ENCODE data around the gene MAP1LC3B2.

MAP1LC3B2 gene

DNA sequence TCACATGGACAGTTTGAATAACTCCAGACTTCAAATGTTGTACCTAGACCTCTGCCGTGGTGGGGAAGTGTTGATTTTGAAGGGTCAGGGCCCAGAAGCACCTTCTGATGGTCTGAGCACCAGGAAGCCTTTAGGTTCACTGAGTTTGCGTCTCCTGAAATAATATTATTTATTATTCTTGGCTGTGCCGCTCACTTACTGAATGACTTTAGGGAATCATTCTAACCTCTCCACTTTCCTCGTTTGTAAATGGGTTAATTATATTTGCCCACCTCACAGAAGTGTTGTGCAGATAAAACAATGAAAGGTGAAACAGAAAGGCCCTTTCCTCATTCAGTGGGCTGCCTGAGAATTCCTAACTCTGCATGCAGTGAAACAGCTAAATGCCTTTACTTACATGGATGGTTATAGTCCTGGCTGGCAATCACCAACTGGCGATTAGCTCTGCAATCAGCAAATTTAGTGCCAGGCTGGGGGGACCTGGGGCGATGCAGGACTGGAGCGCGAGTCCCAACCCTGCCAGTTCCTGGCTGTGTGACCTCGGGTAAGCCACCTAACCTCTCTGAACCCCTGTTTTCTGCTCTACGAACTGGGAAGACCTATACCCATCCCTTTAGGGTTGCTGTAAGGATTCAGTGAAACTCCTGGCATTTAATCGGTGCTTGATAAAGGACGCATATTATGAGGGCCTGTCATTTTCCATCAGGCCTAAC, 57.5 kb downstream of the MAP1LC3B2 start:
- no peak for DNase-seq

DNA sequence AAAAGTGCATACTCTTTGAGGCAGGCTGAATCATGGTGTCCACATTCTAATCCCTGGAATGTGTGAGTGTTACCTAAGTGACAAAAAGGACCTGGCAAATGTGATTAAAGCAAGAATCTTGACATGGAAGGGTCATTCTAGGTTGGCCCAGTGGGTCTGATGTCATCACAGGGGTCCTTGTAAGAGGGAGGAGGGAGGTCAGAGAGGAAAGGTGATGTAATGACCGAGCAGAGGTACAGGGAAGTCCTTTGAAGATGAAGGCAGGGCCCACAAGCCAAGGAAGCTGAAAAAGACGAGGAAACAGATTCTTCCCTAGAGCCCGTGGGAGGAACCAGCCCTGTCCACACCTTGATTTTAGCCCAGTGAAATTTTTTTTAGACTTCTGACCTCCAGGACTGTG, 60.1 kb downstream of the MAP1LC3B2 start:
- no peak for DNase-seq

DNA sequence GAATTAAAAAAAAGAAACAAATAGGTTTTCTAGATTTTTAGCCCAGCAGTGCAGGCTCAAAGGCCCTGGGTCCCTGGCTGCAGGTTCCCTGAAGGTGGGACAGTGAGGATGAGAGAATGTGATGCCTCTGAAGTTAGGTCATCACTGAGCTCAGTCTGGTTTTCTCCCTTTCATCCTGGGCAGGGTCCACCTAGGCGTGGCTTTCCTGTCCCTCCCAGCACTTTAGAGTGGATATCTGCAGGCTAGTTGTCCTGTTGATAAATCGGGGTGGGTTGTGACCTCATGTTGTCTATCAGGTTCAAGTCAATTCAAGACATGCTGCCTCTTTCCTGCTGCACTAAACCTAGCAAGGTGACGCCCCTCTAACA, 60.9 kb downstream of the MAP1LC3B2 start:
- DNase-seq = no peak

DNA sequence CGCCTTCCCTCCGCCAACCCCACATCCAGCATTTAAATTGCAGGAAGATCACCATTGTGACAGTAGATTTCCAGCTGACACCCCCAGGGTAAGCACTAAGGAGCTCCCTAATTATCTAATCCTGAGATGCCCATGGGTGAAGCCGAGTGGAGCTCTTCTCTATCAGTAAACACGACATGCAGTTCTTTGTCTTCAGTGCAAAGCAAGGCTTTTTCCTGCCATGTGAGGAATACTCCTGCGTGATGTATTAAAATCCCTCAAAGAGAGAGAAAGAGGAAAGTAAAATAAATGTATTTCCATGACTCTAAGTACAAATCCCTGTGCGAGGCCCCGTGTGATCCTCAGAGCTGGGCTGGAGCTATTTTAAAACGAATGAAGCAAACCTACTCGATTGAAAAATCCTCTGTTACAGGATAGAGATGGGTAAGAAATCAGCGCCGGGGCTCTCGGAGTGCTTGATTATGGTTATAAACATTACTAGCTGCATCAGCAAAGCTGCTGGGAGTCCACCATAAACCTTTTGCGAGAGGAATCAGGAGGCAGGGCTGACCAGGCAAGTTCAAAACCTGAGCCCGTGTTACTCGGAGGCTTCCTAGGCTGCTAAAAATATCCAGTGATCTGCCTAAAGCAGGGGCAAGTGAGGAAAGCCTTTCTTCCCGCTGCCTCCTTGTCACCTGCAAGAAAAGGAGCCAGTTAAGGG, 61.5 kb downstream of the MAP1LC3B2 start:
- DNase-seq = no peak

DNA sequence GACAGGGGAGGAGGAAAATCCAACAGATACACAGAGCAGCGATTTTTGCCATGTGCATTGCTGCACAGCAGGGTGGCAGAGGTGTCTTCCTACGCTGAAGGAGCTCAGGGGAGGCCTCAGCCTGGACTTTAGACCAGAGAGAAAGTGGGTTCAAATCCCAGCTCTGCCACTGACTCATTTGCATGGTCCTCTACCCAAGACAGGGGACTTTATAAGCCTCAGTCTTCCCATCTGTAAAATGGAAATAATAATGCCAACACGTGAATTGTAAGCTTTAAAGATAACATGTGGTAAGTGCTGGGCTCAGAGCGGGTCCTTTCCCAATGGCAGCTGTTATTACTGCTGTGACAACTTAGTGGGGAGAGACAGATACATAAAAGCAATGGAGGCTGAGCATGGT, 62.0 kb downstream of the MAP1LC3B2 start:
- no peak for DNase-seq

DNA sequence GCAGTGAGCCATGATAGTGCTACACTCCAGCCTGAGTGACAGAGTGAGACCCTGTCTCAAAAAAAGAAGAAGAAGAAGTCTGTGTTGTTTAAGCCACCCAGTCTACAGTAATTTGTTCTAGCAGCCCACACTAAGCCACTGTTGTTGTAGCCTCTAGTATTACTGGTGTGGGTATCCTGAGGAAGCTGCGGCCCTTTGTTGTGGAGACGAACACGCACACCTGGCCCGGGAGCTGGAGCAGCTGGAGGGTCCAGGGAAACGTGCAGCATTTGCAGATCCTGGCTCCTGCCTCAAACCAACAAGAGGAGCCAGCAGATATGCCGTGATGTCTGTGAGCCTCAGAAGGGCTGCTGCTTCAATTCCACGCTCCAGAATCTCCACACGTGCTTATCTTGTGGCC, 65.3 kb downstream of the MAP1LC3B2 start:
- DNase-seq = no peak

GRCh38 chr12:116626153-116626552, 67.0 kb downstream of the MAP1LC3B2 start:
- no peak for DNase-seq
